Esophagus muscularis mucosa (tissue), 4 donors: Measurements from ENCODE around the gene SCTR. TPM values are rescaled to one million over a fixed set of nuclear protein-coding genes. Genes with fewer than 3 reads are reported as not detected.
"Not testable (repeated sequence)": the region's sequence is repeated elsewhere in the genome, so short reads cannot be mapped to it uniquely, and the experiment has no call there.

Source experiments
- DNase-seq: peaks from one replicate; pipeline ENCODE4 v3.0.0-alpha.2; 2017; ENCODE audit errors: extremely low spot score
- H3K27ac ChIP-seq, 4 donors: fragments of 200-600 bp; sonication (generic); replicated peaks in 1 of 4; 1 replicate in 3 of 4; 2 replicates in 1 of 4; pipeline ENCODE4 v1.5.1; 2016 to 2019; ENCODE audit warnings: mild to moderate bottlenecking in 1 of 4
- H3K27me3 ChIP-seq, 4 donors: fragments of 200-600 bp; sonication (generic); one replicate each; pipeline versions ENCODE4 v1.5.1 to v1.6.0; 2016 to 2019
- H3K36me3 ChIP-seq, 4 donors: fragments of 200-600 bp; sonication (generic); one replicate each; pipeline ENCODE4 v1.5.1; 2016 to 2019
- H3K4me1 ChIP-seq, 4 donors: fragments of 200-600 bp; sonication (generic); one replicate each; pipeline ENCODE4 v1.5.1; 2016 to 2019
- H3K4me3 ChIP-seq, 4 donors: fragments of 200-600 bp; sonication (generic); 1 replicate in 2 of 4; 2 replicates in 2 of 4; pipeline ENCODE4 v1.5.1; 2016 to 2019; ENCODE audit warnings: mild to moderate bottlenecking in 4 of 4, moderate library complexity in 1 of 4
- H3K9me3 ChIP-seq, 4 donors: fragments of 200-600 bp; sonication (generic); 1 replicate in 3 of 4; 2 replicates in 1 of 4; pipeline ENCODE4 v1.5.1; 2016 to 2019
- CTCF ChIP-seq, 3 experiments: fragments of 200-600 bp in 2 of 3; fragments of 450-650 bp in 1 of 3; sonication (generic) in 2 of 3; IDR thresholded peaks; one replicate each; pipeline ENCODE4 v1.5.1; 2017 to 2019; ENCODE audit warnings: antibody characterized with exemption in 3 of 3, mild to moderate bottlenecking in 2 of 3, moderate library complexity in 1 of 3
- EP300 ChIP-seq: sonication (generic); formaldehyde crosslinking; IDR thresholded peaks from one replicate; pipeline ENCODE4 v1.6.1; 2017; ENCODE audit warnings: antibody characterized with exemption
- POLR2A ChIP-seq: fragments of 450-650 bp; IDR thresholded peaks from one replicate; pipeline ENCODE4 v1.6.1; 2017; ENCODE audit warnings: antibody characterized with exemption, moderate library complexity, mild to moderate bottlenecking, low read depth
- POLR2AphosphoS5 ChIP-seq, 2 donors: sonication (generic); formaldehyde crosslinking; IDR thresholded peaks; one replicate each; pipeline ENCODE4 v1.6.1; 2017; ENCODE audit warnings: antibody characterized with exemption in 2 of 2
- WGBS: methylation state at CpG from one replicate; pipeline ENCODE4 v1.1.5; 2018; 5-methylcytosine and 5-hydroxymethylcytosine counted together
- intact Hi-C: fragments of 100-400 bp; cut with DNase I; formaldehyde crosslinking; loops from one replicate; pipeline ENCODE4 v1.15.1; 2023
- total RNA-seq, 4 donors: library from RNA; depleted of rRNA; stranded (reverse); fragments of >200 nt; gene quantifications; one replicate each; pipeline versions ENCODE4 v1.1.0 to v1.2.1, GENCODE V29; 2016

Gene SCTR
- total RNA-seq, 4 donors from 2014 or later, result not detected

- H3K27me3 ChIP-seq, result peaks cover 0 to 14% (median 0%) of the 10 kb centered on the region in 4 donors
- H3K9me3 ChIP-seq, result no peaks in the 10 kb centered on the region
- intact Hi-C loops, result loop anchor here (1.0 kb wide), 1 partner anchor 69 kb away; no protein-coding TSS in a partner anchor
- H3K36me3 ChIP-seq, result no peaks in the 10 kb centered on the region
- TF ChIP-seq CTCF (IDR thresholded peaks at IDR 0.05) (peak; percentile 78 to 82 (median 80)), POLR2A (no peak)
- H3K4me3 ChIP-seq, result no peak overlapping the region
- WGBS, result 62% methylated on average over 5 of the region's 7 CpGs
- H3K27ac ChIP-seq, result no peak overlapping the region
- peaks cover 0 to 6% (median 2%) of the 10 kb centered on the region in 4 donors for H3K4me1 ChIP-seq
- DNase-seq, result no peak
Measured at GRCh38 chr2:119407430-119408220, 116.7 kb downstream of the SCTR start.

- H3K4me1 ChIP-seq, result peaks cover 0 to 6% (median 2%) of the 10 kb centered on the region in 4 donors
- peaks cover 0 to 14% (median 0%) of the 10 kb centered on the region in 4 donors for H3K27me3 ChIP-seq
- H3K36me3 ChIP-seq, result no peaks in the 10 kb centered on the region
- H3K4me3 ChIP-seq, result no peak overlapping the region
- 100% methylated on average over 2 of the region's 2 CpGs for WGBS
- no peak overlapping the region for H3K27ac ChIP-seq
- DNase-seq, result no peak
- intact Hi-C loops, result no loop called here
- no peaks in the 10 kb centered on the region for H3K9me3 ChIP-seq
- TF ChIP-seq EP300 (no peak), POLR2A (no peak), POLR2AphosphoS5 (IDR thresholded peaks at IDR 0.05) (no peak), CTCF (IDR thresholded peaks at IDR 0.05) (no peak)
Measured at GRCh38 chr2:119405151-119405550, 119.1 kb downstream of the SCTR start.

- H3K36me3 ChIP-seq, H3K9me3 ChIP-seq, H3K4me1 ChIP-seq, H3K27ac ChIP-seq, DNase-seq, H3K4me3 ChIP-seq, intact Hi-C loops: not testable (repeated sequence)
- H3K27me3 ChIP-seq, result peaks cover 0 to 14% (median 0%) of the 10 kb centered on the region in 4 donors
- 87% methylated on average over 12 of the region's 12 CpGs for WGBS
Measured at GRCh38 chr2:119403618-119404017, 120.7 kb downstream of the SCTR start.

- intact Hi-C loops, result no loop called here
- no peak for TF ChIP-seq CTCF (IDR thresholded peaks at IDR 0.05)
- TF ChIP-seq EP300, result no peak
- TF ChIP-seq POLR2AphosphoS5 (IDR thresholded peaks at IDR 0.05), result no peak
- no peak for TF ChIP-seq POLR2A
Measured at GRCh38 chr2:119402645-119403560, 121.4 kb downstream of the SCTR start.

GRCh38 chr2:119402106-119402505 is 122.2 kb downstream of the SCTR start:
- no peak overlapping the region for H3K4me3 ChIP-seq

More at GRCh38 chr2:119402645-119403560, 121.4 kb downstream of the SCTR start:
- H3K36me3 ChIP-seq, result no peaks in the 10 kb centered on the region
- H3K4me3 ChIP-seq, result no peak overlapping the region
- H3K4me1 ChIP-seq, result peaks cover 0 to 3% (median 1%) of the 10 kb centered on the region in 4 donors
- H3K9me3 ChIP-seq, result no peaks in the 10 kb centered on the region
- DNase-seq, result no peak
- WGBS, result 81% methylated on average over 10 of the region's 10 CpGs
- peaks cover 0 to 14% (median 0%) of the 10 kb centered on the region in 4 donors for H3K27me3 ChIP-seq
- H3K27ac ChIP-seq, result no peak overlapping the region

More at GRCh38 chr2:119402106-119402505, 122.2 kb downstream of the SCTR start:
- DNase-seq, result no peak
- Histone ChIP-seq H3K27ac (no peak overlapping the region), H3K36me3 (no peaks in the 10 kb centered on the region), H3K4me1 (peaks cover 0 to 3% (median 0%) of the 10 kb centered on the region in 4 donors), H3K9me3 (no peaks in the 10 kb centered on the region), H3K27me3 (peaks cover 0 to 14% (median 0%) of the 10 kb centered on the region in 4 donors)
- 84% methylated on average over 5 of the region's 5 CpGs for WGBS
- TF ChIP-seq CTCF (IDR thresholded peaks at IDR 0.05), result no peak
- intact Hi-C loops, result no loop called here
